ENCODE results near the gene FOXB1.

FOXB1 gene

GRCh38 chr15:60004009-60004845, at the start of gene FOXB1:
FOXB1 (plus strand) TSS chr15:60004311; CDS start chr15:60004964, 653 bp downstream.
- peak; percentile 41 for DNase-seq

GRCh38 chr15:59958288-59958687, 45.8 kb upstream of the FOXB1 start:
- no peak for DNase-seq

GRCh38 chr15:59960318-59960717, 43.8 kb upstream of the FOXB1 start:
- no peak for DNase-seq

- DNase-seq, result no peak
Measured at GRCh38 chr15:59963322-59963721, 40.8 kb upstream of the FOXB1 start.

DNA sequence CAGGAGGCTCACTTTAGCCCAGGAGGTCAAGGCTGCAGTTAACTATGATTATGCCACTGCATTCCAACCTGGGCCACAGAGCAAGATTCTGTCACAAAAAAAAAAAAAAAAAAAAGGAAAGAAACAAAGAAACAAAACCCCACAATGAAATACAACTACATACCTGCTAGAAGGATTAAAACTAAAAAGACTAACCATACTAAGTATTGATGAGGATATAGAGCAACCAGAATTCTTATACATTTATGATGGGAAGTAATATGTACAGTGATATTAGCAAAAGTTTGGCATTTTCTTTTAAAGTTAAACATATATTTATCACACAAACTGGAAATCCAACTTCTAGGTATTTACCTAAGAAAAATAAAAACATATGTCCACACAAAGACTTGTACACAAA, 40.2 kb upstream of the FOXB1 start:
- DNase-seq, result no peak

- no peak for DNase-seq
Measured at GRCh38 chr15:59965741-59966140, 38.4 kb upstream of the FOXB1 start.

- DNase-seq, result no peak
Measured at GRCh38 chr15:59966262-59966661, 37.8 kb upstream of the FOXB1 start.

DNA sequence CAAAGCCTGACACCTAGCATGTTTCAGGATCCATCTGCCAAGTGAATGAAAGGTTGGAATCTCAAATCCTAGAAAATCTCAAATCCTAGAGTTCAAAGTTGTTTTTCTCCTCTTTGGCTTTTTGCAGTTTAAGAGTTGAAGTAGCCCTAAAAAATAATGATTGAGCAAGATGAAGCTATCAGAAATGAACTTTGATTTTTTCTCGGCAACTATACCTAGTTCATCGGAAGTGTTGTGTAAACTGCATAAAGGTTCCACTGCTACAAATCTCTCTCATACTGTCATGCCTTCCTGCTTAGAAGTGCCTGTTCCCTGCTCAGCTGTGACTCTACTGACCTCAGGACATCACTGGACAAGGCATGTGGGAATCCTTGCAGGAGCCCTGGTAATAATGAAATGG, 35.8 kb upstream of the FOXB1 start:
- DNase-seq, result no peak

- no peak for DNase-seq
Measured at GRCh38 chr15:59972241-59972640, 31.9 kb upstream of the FOXB1 start.

DNA sequence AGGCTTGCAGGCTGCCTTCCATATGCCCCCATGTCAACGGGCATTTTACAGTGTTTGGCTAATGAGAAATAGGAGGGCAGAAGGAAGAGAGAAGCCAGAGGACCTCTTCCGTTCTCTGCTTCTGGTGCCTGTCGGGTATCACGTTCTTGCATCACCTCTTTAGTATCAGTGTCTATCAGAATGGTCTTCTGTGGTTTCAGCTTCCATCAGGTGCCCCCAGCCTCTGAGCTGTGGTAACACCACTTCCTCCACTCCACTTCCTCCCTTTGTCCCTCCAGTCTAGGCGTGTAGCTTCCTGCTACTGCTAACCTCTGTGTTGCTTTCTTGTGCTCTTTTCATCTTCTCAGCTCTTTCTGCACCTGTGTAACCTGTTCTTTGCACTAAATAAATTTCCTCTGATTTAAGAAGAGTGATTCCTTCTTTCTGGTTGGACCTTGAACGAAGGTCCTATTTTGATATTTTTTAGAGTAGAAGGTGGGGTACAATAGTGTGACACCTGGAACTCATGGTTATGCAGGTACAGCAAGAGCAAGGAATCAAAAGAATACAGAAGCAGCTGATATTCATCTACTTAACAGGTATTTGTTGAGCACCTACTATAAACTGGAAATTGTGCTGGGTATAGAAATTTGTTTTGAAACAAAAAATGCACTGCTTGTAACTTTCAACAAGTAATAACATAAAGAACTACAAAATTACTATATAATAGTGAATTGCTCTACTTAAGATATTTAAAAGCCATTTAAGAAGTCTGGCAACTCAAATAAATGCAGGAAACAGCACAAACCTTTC, 27.4 kb upstream of the FOXB1 start:
- DNase-seq, result peak; percentile 53

- no peak for DNase-seq
Measured at GRCh38 chr15:59991834-59992233, 12.3 kb upstream of the FOXB1 start.

DNA sequence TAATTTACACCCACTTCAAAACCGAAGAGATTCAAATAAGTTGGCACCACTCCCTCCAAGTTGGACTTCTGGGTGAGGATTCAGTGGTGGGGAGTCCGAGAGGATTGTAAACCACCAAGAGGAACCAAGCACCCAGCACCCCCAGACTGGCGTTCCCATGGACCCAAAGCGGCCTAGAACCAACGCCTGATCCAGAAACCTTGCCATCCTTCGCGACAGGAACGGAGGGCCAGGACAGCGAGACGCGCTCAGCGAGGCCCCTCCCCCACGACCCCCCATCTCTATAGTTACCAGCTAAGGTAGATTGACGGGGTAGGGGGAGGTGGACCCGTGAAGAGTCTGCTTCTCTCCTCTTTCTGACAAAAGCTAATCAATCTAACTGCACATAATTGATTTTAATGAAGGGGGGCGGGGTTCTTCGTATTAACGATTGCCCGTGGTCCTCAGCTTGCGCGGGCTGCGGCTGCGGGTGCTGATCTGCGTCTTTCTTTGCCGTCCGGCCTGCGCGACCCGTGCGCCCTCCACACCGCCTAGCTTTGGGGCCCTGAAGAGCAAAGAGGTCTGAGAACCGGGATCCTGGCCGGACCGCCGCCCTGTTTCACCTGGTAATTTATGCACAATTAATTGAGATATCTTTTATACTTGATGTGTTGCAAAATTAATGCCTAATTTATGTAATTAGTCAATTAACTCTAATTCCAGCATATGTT, 10.9 kb upstream of the FOXB1 start:
- no peak for DNase-seq

GRCh38 chr15:59993950-59994401, 10.1 kb upstream of the FOXB1 start:
- DNase-seq, result peak; percentile 34

DNA sequence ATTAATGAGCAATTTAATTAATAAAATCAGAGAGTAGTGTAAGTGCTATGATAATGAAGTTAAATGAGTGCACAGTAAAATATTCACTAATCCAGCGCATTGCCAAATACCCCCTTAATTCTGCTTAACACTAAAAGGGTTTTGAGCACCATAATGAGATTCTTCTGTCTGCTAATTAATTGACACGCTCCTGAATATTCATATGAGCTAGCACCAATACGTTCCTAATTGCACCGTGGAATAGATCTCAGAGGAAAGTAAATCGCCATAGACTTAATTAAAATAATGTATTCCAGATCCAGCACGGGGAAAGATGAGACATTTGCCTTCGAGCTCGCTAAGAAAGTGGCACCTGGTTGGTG, 9.6 kb upstream of the FOXB1 start:
- DNase-seq, result no peak

DNA sequence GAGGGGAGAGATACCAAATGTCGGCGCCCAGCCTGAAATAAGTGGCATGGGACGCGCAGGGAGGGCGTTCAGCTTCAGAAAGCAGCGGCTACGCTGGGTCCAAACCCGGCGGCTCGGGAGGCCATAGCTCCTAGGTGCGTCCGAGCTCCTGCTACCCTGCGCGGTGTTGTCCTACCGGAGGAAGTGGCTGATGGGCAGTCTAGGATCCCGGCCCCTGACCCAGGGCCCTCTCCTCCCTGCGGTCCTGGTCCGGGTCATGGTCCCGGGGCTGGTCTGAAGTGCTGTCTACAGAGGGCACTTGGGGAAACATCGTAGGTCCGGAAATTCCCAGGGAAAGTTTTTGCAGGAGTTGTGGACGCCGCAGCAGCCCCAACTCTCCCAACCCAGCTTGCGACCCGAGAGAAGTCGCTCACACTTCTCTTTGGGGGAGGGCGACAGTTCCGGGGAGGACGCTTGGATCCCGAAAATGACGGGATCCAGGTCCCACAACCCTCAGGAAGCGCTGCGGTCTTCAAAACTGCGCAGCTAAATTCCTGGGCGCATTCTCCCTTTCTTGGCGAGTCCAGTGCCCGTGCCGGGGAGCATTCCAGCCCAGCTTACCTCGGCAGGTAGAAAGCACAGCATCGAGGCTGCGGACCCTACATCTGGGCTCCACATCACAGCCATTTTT, 9.1 kb upstream of the FOXB1 start:
- no peak for DNase-seq

- no peak for DNase-seq
Measured at GRCh38 chr15:59995568-59996297, 8.4 kb upstream of the FOXB1 start.

- no peak for DNase-seq
Measured at GRCh38 chr15:59996298-59997041, 7.6 kb upstream of the FOXB1 start.

DNA sequence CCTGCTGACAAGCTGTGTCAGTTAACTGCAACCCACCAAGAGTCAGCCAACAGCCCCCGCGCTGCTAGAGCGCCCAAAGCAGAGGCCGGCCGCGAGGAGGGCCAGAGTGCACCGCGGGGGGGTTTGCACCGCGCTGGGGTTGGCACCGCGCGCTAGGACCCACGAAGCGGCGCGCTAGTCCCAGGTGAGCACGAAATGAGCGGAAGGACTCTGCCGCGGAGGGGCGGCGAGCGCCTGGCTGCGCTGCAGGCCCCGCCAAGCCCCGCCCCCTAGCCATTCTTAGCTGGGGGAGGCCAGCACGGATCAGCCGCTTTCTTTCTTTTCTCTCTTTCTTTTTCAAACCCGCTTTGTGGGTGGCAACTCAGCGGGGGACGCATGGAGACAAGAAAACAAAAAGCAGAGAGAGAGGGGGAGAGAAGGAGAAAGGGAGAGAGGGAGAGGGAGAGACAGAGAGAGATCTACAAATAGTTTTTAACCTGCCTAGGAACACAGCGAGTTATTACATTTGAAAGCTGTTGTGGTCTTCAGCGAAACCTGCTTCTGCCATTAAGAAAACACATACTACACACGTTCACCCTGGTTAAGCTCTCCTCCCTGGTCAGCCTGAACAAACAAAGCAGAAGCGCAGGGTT, 6.9 kb upstream of the FOXB1 start:
- DNase-seq, result peak; percentile 78

DNA sequence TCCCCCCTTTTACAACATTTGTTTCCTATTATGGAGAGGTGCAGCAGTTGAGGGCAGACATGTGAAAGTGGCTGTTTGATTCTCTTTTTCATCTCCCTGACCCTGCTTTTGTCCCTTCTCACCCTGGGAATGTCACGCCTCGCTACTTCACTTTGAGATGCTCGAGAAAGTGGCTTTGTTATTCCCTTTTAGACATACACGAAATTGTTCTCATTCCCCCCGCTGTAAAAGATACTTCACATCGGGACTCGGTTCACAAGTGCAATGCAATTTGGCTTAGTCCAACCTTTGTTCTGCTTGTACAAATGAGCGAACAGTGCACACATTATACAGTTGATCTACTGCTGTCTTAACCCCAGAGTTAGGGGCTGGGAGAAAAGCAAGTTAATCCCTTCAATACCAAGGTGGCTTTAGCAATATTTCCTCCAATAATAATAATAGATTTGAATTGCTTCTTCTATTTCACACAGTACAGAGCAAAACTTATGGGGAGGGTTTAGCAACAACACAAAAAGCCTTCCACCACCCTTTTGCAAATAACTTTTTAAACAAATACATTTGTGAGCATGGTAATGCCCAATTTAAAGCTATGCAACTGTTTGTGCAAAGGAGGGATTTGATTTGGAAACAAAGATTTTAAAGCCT, 5.7 kb upstream of the FOXB1 start:
- DNase-seq, result no peak

DNA sequence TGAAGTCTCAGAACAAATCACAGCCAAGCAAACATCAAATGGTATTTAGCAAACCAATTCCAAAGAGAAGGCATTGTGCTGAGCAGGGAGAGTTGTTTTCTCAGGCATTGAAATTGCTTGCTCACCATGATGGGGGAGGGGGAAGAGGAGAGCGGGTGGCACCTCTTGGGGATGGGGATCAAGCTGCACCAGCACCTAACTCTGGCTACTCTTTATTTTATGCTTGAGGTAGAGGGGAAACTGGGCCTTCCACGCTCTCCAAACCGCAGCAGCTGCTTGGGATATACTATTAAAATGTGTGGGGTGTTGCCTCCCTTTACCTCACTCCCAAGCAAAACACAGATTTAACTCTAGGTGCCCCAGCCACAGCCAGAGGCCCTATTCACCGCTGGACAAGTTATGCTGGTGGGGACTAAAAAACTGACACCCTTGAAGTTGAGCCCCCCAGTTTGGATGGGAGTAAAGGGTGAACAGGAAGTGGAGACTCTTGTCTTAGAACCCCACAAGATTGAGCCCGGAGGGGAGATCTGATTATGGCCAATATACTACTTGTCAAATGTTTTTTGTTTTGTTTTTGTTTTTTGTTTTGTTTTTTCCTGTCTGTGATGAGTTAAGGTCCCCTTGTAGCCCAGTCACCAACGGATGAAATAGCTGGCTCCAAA, 5.0 kb upstream of the FOXB1 start:
- DNase-seq, result no peak

All from stimulated activated CD4-positive, alpha-beta T cell treated with anti-CD3 and anti-CD28 coated beads, Interleukin-15, amount 100 ng/mL, for 24 hours (primary cell).